ENCODE data around the gene CMSS1. TPM values are rescaled to one million over a fixed set of nuclear protein-coding genes. Genes with fewer than 3 reads are reported as not detected.

CMSS1 gene
- polyA plus RNA-seq, 1 donor from 2014 or later, result 31.8 TPM

GRCh38 chr3:100009276-100010086, 191.8 kb downstream of the CMSS1 start:
- no peak for TF ChIP-seq RAD21 (conservative IDR thresholded peaks at IDR 0.05)
- TF ChIP-seq REST (IDR thresholded peaks at IDR 0.05; ENCODE audit: borderline replicate concordance), result no peak
- no peak for TF ChIP-seq TAF1 (IDR thresholded peaks at IDR 0.05; ENCODE audit: low read depth)
- TF ChIP-seq SMC3 (conservative IDR thresholded peaks at IDR 0.05; ENCODE audit: poor library complexity), result no peak
- TF ChIP-seq CTCF (IDR thresholded peaks at IDR 0.05; ENCODE audit: poor library complexity, severe bottlenecking), result no peak
- no peak for TF ChIP-seq MXI1 (conservative IDR thresholded peaks at IDR 0.05; ENCODE audit: poor library complexity, severe bottlenecking)
- no peak for TF ChIP-seq POLR2AphosphoS5 (IDR thresholded peaks at IDR 0.05)
- no peak for TF ChIP-seq EZH2 (IDR thresholded peaks at IDR 0.05; ENCODE audit: borderline replicate concordance, insufficient read depth, low read length, poor library complexity, severe bottlenecking)
- TF ChIP-seq EP300 (conservative IDR thresholded peaks at IDR 0.05; ENCODE audit: poor library complexity, severe bottlenecking), result no peak
- H3K9me3 ChIP-seq (ENCODE audit: low read length), result no peaks in the 10 kb centered on the region
- no peaks in the 10 kb centered on the region for H3K36me3 ChIP-seq (ENCODE audit: insufficient read depth, low read length)
- H3K9ac ChIP-seq (ENCODE audit: low read length), result no peak overlapping the region
- no peak overlapping the region for H3K4me2 ChIP-seq (ENCODE audit: low read length)
- H3K9me2 ChIP-seq (ENCODE audit: insufficient read depth, low read length), result no peaks in the 10 kb centered on the region
- no peak overlapping the region for H3K27ac ChIP-seq (ENCODE audit: low read length)
- no peaks in the 10 kb centered on the region for H4K20me1 ChIP-seq (ENCODE audit: insufficient read depth)
- H3K4me3 ChIP-seq (ENCODE audit: low read length), result no peak overlapping the region
- H3K79me2 ChIP-seq (replicated peaks; ENCODE audit: insufficient read depth, low read length), result no peaks in the 10 kb centered on the region
- no peaks in the 10 kb centered on the region for H3K27me3 ChIP-seq (ENCODE audit: insufficient read depth, low read depth, low read length)
- H2AFZ ChIP-seq (ENCODE audit: low read depth, low read length), result no peak overlapping the region
- no peaks in the 10 kb centered on the region for H3F3A ChIP-seq (ENCODE audit: insufficient read depth, low read length, poor library complexity, severe bottlenecking)

GRCh38 chr3:100010087-100010417, 192.4 kb downstream of the CMSS1 start:
- H3K79me2 ChIP-seq (replicated peaks; ENCODE audit: insufficient read depth, low read length), result no peaks in the 10 kb centered on the region
- no peaks in the 10 kb centered on the region for H3K9me3 ChIP-seq (ENCODE audit: low read length)
- no peak overlapping the region for H2AFZ ChIP-seq (ENCODE audit: low read depth, low read length)
- no peak overlapping the region for H3K4me3 ChIP-seq (ENCODE audit: low read length)
- no peaks in the 10 kb centered on the region for H3K9me2 ChIP-seq (ENCODE audit: insufficient read depth, low read length)
- no peaks in the 10 kb centered on the region for H3K27me3 ChIP-seq (ENCODE audit: insufficient read depth, low read depth, low read length)
- no peak overlapping the region for H3K9ac ChIP-seq (ENCODE audit: low read length)
- TF ChIP-seq TAF1 (IDR thresholded peaks at IDR 0.05; ENCODE audit: low read depth) (no peak), CTCF (IDR thresholded peaks at IDR 0.05; ENCODE audit: poor library complexity, severe bottlenecking) (no peak), EP300 (conservative IDR thresholded peaks at IDR 0.05; ENCODE audit: poor library complexity, severe bottlenecking) (no peak), RAD21 (conservative IDR thresholded peaks at IDR 0.05) (no peak), REST (IDR thresholded peaks at IDR 0.05; ENCODE audit: borderline replicate concordance) (no peak)
- H3F3A ChIP-seq (ENCODE audit: insufficient read depth, low read length, poor library complexity, severe bottlenecking), result no peaks in the 10 kb centered on the region
- no peaks in the 10 kb centered on the region for H3K36me3 ChIP-seq (ENCODE audit: insufficient read depth, low read length)
- H3K27ac ChIP-seq (ENCODE audit: low read length), result no peak overlapping the region
- H4K20me1 ChIP-seq (ENCODE audit: insufficient read depth), result no peaks in the 10 kb centered on the region
- H3K4me2 ChIP-seq (ENCODE audit: low read length), result no peak overlapping the region
